ENCODE measurements around the gene COMMD6. TPM values are rescaled to one million over a fixed set of nuclear protein-coding genes. Genes with fewer than 3 reads are reported as not detected.
A peak's percentile ranks its signal among the peaks of the same experiment; 100 is the strongest.

COMMD6 gene
- polyA plus RNA-seq, 2 donors: 68.8 to 72.7 TPM

DNA sequence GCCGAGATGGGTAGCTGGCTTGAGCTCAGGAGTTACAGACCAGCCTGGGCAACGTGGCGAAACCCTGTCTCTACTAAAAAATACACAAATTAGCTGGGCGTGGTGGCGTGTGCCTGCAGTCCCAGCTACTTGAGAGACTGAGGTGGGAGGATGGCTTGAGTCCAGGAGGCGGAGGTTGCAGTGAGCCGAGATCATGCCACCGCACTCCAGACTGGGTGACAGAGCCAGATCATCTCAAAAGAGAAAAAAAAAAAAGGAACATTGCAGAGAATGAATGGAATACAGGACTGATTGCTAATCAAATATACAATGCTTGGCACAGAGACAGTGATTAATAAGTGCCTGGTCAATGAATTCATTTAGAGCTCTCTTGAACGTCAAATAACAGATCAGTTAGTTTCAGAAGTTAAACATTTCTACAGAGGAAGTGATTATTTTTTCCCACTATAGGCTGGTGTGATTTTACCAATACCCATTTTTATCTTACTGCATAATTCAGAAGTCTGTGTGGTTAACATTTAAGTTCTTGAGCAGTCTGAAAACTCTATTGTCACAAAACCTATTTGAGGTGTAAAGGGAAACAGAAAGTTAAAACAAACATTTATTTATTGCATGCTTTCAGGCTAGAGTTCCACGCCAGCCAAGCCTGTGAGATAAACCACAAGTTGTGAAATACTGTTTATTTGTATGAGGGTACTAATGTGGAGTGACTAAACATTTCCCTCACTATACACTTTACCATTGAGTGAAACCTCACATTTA, 48.0 kb downstream of the COMMD6 start:
- Histone ChIP-seq H3K4me1 (ENCODE audit: control insufficient read depth in 2 of 2, insufficient read depth in 2 of 2, low read length in 1 of 2) (no peaks in the 10 kb centered on the region), H3K27me3 (ENCODE audit: control insufficient read depth in 1 of 2, insufficient read depth in 2 of 2, low read length in 2 of 2) (no peaks in the 10 kb centered on the region), H3K27ac (ENCODE audit: low read depth in 2 of 2, low read length in 1 of 2) (no peak overlapping the region), H3K4me3 (ENCODE audit: low read depth in 1 of 2, low read length in 2 of 2) (no peak overlapping the region), H3K9me3 (ENCODE audit: control insufficient read depth in 2 of 2, insufficient read depth in 1 of 2, low read depth in 1 of 2, low read length in 1 of 2) (no peaks in the 10 kb centered on the region), H3K36me3 (ENCODE audit: control insufficient read depth in 2 of 2, insufficient read depth in 2 of 2, low read length in 1 of 2) (no peaks in the 10 kb centered on the region)
- WGBS, 2 donors: 33 to 35% methylated on average over 10 of the region's 10 CpGs

DNA sequence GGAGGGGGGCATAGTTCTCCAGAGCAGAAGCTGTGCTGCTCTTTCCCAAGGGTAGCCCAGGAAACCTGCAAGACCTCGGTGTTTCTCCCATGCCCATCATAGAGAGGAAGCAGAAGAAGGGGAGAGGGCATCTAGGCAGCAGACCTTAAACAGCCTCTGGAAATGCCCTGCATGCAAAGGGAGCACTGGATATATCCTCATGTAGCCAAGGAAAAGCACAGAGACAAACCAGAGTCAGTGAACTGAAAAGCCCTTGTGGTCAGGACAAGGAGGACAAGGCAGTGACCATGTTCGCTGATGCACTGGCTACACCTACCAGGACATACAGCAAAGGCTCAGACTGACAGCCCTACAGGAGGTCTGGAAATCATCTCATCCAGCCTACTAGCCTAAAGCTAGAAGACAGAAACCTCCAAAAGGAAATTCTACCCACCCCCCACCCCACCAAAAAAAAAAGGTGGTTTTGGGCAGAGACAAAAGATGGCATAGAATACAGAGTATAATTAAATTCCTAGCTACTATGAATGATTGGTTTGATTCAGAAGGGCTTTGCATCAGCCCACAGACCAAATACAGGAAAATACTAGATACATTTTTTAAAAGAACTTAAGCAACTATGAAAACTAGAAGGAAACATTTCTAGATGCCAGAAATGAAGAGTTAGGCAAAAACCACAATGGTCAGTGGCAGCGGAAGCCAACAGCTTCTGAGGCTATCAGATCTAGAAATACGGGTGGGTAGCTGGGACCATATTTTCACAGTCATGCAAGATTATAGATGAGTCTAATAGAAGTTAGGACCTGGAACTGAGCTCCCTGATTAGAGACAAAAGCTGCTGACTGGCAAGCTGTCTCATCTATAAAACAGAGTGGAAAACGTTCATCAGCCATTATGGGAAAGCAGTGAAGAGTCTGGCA, 51.2 kb downstream of the COMMD6 start:
- Histone ChIP-seq H3K9me3 (ENCODE audit: control insufficient read depth in 2 of 2, insufficient read depth in 1 of 2, low read depth in 1 of 2, low read length in 1 of 2) (no peaks in the 10 kb centered on the region), H3K4me3 (ENCODE audit: low read depth in 1 of 2, low read length in 2 of 2) (no peak overlapping the region), H3K36me3 (ENCODE audit: control insufficient read depth in 2 of 2, insufficient read depth in 2 of 2, low read length in 1 of 2) (no peaks in the 10 kb centered on the region), H3K27me3 (ENCODE audit: control insufficient read depth in 1 of 2, insufficient read depth in 2 of 2, low read length in 2 of 2) (no peaks in the 10 kb centered on the region), H3K27ac (ENCODE audit: low read depth in 2 of 2, low read length in 1 of 2) (no peak overlapping the region), H3K4me1 (ENCODE audit: control insufficient read depth in 2 of 2, insufficient read depth in 2 of 2, low read length in 1 of 2) (no peaks in the 10 kb centered on the region)
- WGBS, 2 donors: 56 to 62% methylated on average over 5 of the region's 5 CpGs

DNA sequence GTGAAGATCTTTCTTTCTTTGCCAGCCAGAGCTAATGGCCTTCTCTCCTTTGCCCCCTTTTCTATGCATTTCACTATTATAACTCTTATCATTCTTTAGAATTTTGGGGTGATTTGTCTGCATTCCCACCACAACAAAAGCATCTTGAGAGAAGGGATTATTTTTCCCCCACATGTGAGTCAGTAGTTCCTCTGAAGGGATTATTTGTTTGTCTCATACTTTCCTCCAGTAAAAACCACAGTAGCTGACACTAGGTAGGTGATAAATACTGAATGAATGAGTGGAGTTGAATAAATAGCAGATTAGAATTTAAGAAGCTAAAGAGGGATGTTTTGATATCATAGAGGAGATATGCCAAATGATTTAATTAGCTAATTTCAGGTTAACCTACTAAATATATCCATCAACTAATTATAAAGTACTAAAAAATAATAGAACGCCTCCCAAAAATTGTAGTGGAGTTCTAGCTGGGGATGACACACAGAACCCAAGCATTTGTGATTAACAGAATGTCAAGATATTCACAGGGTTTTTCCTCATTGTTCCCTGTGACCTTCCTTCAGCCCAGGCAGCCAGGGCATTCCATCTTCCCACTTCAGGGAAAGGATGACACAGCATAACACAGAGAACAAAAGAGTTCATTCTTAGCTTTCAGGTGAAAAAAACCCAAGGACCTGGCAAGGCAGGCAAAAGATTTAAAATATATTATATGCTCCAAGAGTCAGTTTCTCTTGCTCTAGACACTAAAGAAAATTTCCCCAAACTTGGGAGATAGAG, 52.2 kb downstream of the COMMD6 start:
- Histone ChIP-seq H3K36me3 (ENCODE audit: control insufficient read depth in 2 of 2, insufficient read depth in 2 of 2, low read length in 1 of 2) (no peaks in the 10 kb centered on the region), H3K4me1 (ENCODE audit: control insufficient read depth in 2 of 2, insufficient read depth in 2 of 2, low read length in 1 of 2) (no peaks in the 10 kb centered on the region), H3K27ac (ENCODE audit: low read depth in 2 of 2, low read length in 1 of 2) (no peak overlapping the region), H3K27me3 (ENCODE audit: control insufficient read depth in 1 of 2, insufficient read depth in 2 of 2, low read length in 2 of 2) (no peaks in the 10 kb centered on the region), H3K4me3 (ENCODE audit: low read depth in 1 of 2, low read length in 2 of 2) (no peak overlapping the region), H3K9me3 (ENCODE audit: control insufficient read depth in 2 of 2, insufficient read depth in 1 of 2, low read depth in 1 of 2, low read length in 1 of 2) (no peaks in the 10 kb centered on the region)
- WGBS, 2 donors: 88 to 94% methylated on average over 1 of the region's 1 CpG

DNA sequence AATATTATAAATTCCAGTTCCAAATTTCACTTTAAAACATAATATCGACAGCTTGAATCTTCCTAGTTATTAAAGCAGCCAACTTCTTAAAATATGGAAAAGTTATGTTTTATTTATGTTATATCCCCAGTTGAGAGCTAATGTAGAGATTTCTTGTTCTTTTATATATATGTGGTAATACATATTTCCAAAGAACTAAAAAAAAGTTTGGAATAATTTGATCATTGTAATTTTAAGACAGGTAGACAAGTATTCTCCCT, 54.9 kb downstream of the COMMD6 start:
- Histone ChIP-seq H3K27me3 (ENCODE audit: control insufficient read depth in 1 of 2, insufficient read depth in 2 of 2, low read length in 2 of 2) (no peaks in the 10 kb centered on the region), H3K4me3 (ENCODE audit: low read depth in 1 of 2, low read length in 2 of 2) (peak overlapping the region in 1 of 2 donors; percentile 77), H3K36me3 (ENCODE audit: control insufficient read depth in 2 of 2, insufficient read depth in 2 of 2, low read length in 1 of 2) (no peaks in the 10 kb centered on the region), H3K27ac (ENCODE audit: low read depth in 2 of 2, low read length in 1 of 2) (no peak overlapping the region), H3K4me1 (ENCODE audit: control insufficient read depth in 2 of 2, insufficient read depth in 2 of 2, low read length in 1 of 2) (no peaks in the 10 kb centered on the region), H3K9me3 (ENCODE audit: control insufficient read depth in 2 of 2, insufficient read depth in 1 of 2, low read depth in 1 of 2, low read length in 1 of 2) (no peaks in the 10 kb centered on the region)
- WGBS, 2 donors: 0 to 2% methylated on average over 1 of the region's 1 CpG

DNA sequence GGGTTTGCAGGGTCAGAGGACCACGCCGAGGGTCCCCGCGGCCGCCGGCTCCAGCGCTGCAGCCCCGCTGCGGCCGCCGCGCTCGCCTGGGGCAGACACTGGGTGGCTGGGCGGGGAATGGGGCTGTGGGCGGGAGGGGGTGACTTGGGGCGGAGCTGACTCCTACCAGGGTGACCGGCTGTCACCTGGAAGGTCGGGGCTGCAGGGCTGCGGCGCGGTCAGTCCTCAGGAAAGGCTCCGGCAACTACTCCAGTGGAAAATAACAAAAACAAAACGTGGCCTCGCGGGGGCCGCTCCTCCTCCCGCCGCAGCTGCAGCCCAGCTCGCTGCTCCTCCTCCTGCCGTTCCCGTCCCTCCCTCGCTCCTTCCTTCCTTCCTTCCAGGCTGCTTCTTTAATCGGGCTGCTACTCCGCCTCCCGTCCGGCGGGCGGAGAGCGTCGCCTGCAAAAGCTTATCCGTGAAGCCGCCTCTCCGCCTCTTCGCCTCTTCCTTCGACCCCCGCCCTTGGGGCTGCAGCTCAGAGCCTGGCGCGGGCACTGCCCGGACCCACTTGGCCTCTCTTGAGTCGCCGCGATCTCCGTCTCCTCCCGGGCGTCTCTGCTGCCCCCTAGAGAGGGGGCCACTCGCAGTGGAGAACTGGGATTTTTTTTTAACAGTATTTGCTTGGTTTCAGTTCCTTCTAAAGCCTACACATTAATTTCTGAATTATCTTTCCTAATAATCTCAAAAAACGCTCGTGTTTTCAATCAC, 55.4 kb downstream of the COMMD6 start, which contains the start of gene TBC1D4:
Gene TBC1D4 (minus strand): TSS at position 100 of the 750 bp plus-strand sequence. CDS start 402 bp downstream, outside the sequence.
- H3K36me3 ChIP-seq (ENCODE audit: control insufficient read depth in 2 of 2, insufficient read depth in 2 of 2, low read length in 1 of 2): no peaks in the 10 kb centered on the region
- no peaks in the 10 kb centered on the region for H3K9me3 ChIP-seq (ENCODE audit: control insufficient read depth in 2 of 2, insufficient read depth in 1 of 2, low read depth in 1 of 2, low read length in 1 of 2)
- no peaks in the 10 kb centered on the region for H3K4me1 ChIP-seq (ENCODE audit: control insufficient read depth in 2 of 2, insufficient read depth in 2 of 2, low read length in 1 of 2)
- H3K27ac ChIP-seq (ENCODE audit: low read depth in 2 of 2, low read length in 1 of 2): peak within 1 kb of the TSS; percentile 70 to 91
- H3K27me3 ChIP-seq (ENCODE audit: control insufficient read depth in 1 of 2, insufficient read depth in 2 of 2, low read length in 2 of 2): no peaks in the 10 kb centered on the region
- 0% methylated on average over 55 to 58 of the region's 58 CpGs for WGBS, 2 donors
- peak within 1 kb of the TSS; percentile 74 to 77 for H3K4me3 ChIP-seq (ENCODE audit: low read depth in 1 of 2, low read length in 2 of 2)

DNA sequence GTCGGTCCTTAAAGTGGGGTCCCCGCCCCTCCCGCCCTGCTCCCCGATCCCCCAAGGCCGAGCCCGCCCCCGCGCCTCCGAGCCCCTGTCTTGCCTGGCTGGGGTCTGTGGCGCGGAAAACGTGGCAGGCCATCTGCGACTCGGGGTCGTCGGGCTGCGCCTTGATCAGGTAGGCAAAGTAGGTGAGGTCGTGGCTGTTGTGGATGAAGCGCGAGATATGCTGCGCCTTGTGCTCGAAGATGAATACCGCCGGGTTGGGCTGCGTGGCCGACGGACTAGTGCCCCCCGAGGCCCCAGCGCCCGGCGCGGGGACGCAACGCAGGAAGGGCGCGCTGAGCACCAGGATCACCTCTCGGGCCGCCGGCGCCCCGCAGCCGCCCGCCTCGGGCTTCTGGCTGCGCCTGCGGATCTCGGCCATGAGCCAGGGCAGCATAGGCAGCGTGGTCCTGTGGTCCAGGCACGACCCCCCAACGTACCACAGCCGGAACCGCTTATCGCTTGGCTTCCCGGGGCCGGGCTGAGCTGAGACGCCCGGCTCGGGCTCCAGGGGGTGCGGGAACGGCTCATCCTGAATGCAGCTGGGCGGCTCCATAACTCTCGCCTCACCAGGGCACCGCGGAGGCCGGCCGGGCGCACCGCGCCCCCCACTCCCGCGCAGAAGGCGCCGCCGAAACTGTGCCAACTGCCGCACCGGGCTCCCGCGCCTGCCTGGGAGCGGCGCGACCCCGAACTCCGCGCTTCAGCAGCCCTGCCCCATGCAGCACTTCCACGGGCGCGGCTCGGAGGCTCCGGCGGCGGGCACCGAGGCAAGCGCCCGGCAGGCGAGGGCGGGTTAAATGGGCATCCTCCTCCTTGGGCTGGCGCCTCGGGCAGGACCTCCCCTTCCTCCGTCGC, 56.2 kb downstream of the COMMD6 start:
- H3K27me3 ChIP-seq (ENCODE audit: control insufficient read depth in 1 of 2, insufficient read depth in 2 of 2, low read length in 2 of 2): no peaks in the 10 kb centered on the region
- H3K27ac ChIP-seq (ENCODE audit: low read depth in 2 of 2, low read length in 1 of 2): peak overlapping the region; percentile 70 to 91
- H3K9me3 ChIP-seq (ENCODE audit: control insufficient read depth in 2 of 2, insufficient read depth in 1 of 2, low read depth in 1 of 2, low read length in 1 of 2): no peaks in the 10 kb centered on the region
- no peaks in the 10 kb centered on the region for H3K36me3 ChIP-seq (ENCODE audit: control insufficient read depth in 2 of 2, insufficient read depth in 2 of 2, low read length in 1 of 2)
- 0 to 1% methylated on average over 85 to 100 of the region's 100 CpGs for WGBS, 2 donors
- no peaks in the 10 kb centered on the region for H3K4me1 ChIP-seq (ENCODE audit: control insufficient read depth in 2 of 2, insufficient read depth in 2 of 2, low read length in 1 of 2)
- H3K4me3 ChIP-seq (ENCODE audit: low read depth in 1 of 2, low read length in 2 of 2): peak overlapping the region; percentile 74 to 77

DNA sequence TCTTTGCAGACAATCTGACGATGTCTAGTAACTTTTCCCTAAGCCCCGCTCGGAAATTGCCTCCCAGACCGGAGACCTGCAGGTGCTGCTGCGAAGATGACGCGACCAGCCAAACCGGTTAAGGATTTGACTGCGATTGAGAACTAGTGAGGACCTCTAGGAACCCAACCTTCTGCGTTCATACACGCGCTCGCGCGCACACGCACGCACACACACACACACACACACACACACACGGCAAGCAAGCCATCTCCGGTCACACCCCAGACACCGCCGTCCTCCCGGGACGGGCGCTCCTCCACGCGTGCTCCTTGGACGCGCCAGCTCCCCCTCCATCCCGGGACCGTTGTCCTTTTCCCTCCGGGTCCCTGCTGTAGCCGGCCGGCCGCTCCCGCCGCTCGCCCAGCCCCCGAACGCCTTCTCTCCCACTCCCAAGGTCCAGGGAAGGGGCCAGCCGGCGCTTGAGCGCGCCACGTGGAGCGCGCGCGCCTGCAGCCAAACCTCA, 56.9 kb downstream of the COMMD6 start:
- peak overlapping the region; percentile 74 to 77 for H3K4me3 ChIP-seq (ENCODE audit: low read depth in 1 of 2, low read length in 2 of 2)
- peak overlapping the region; percentile 47 to 91 for H3K27ac ChIP-seq (ENCODE audit: low read depth in 2 of 2, low read length in 1 of 2)
- 0 to 1% methylated on average over 30 to 48 of the region's 48 CpGs for WGBS, 2 donors
- no peaks in the 10 kb centered on the region for H3K36me3 ChIP-seq (ENCODE audit: control insufficient read depth in 2 of 2, insufficient read depth in 2 of 2, low read length in 1 of 2)
- no peaks in the 10 kb centered on the region for H3K27me3 ChIP-seq (ENCODE audit: control insufficient read depth in 1 of 2, insufficient read depth in 2 of 2, low read length in 2 of 2)
- H3K9me3 ChIP-seq (ENCODE audit: control insufficient read depth in 2 of 2, insufficient read depth in 1 of 2, low read depth in 1 of 2, low read length in 1 of 2): no peaks in the 10 kb centered on the region
- no peaks in the 10 kb centered on the region for H3K4me1 ChIP-seq (ENCODE audit: control insufficient read depth in 2 of 2, insufficient read depth in 2 of 2, low read length in 1 of 2)

DNA sequence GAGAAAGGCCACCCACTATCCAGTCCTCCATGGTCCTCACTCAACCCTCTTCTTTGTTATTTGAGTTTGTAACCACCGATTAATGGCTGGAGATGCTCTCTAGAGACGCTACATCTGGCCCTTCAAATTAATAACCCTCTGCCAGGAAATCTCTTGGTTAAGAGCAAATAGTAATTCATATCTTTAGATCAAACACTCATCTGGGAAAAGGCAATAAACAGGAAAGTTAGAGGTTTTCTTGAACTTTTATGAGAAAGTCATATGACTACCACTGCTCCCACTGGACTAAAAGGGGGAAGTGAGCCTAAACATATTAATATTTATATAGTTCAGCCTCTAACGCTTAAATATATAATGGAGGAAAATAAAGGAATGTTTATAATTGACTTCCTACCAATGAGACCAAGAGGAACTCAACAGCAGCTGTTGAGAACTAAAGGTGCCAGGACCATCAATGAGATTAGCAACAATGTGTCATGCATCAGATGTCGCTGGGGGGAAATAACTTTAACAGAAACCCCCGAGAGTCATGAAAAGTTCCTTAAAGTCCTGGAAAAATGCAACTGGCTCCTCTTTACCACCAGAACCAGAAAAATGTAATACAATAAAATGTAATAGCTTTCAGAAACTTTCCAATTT, 58.4 kb downstream of the COMMD6 start:
- 76 to 77% methylated on average over 5 of the region's 5 CpGs for WGBS, 2 donors
- H3K9me3 ChIP-seq (ENCODE audit: control insufficient read depth in 2 of 2, insufficient read depth in 1 of 2, low read depth in 1 of 2, low read length in 1 of 2): no peaks in the 10 kb centered on the region
- no peaks in the 10 kb centered on the region for H3K4me1 ChIP-seq (ENCODE audit: control insufficient read depth in 2 of 2, insufficient read depth in 2 of 2, low read length in 1 of 2)
- H3K27me3 ChIP-seq (ENCODE audit: control insufficient read depth in 1 of 2, insufficient read depth in 2 of 2, low read length in 2 of 2): no peaks in the 10 kb centered on the region
- no peak overlapping the region for H3K4me3 ChIP-seq (ENCODE audit: low read depth in 1 of 2, low read length in 2 of 2)
- H3K36me3 ChIP-seq (ENCODE audit: control insufficient read depth in 2 of 2, insufficient read depth in 2 of 2, low read length in 1 of 2): no peaks in the 10 kb centered on the region
- no peak overlapping the region for H3K27ac ChIP-seq (ENCODE audit: low read depth in 2 of 2, low read length in 1 of 2)
